Astrocyte of the spinal cord (primary cell): ENCODE data around the gene MTARC2.

Source experiments
- DNase-seq: peaks from one replicate; pipeline ENCODE4 v3.0.0; 2011; ENCODE audit warnings: low read depth, low spot score
- H3K4me3 ChIP-seq: 2 replicates; pipeline ENCODE4 v1.5.1; 2011; ENCODE audit warnings: low read depth, mild to moderate bottlenecking, low read length, moderate library complexity
- CTCF ChIP-seq: IDR thresholded peaks from 2 replicates; pipeline ENCODE4 v1.5.1; 2012; ENCODE audit warnings: low read depth, mild to moderate bottlenecking, low read length, inconsistent platforms
- in situ Hi-C: cut with HindIII; loops from 2 replicates; pipeline ENCODE4 v1.10.0; 2017; ENCODE audit warnings: low sequenced_read_pairs

The MTARC2 gene

GRCh38 chr1:220742520-220742919, 5.6 kb upstream of the MTARC2 start:
- no peak for DNase-seq
- in situ Hi-C loops = no loop called here
- no peak for TF ChIP-seq CTCF
- no peak overlapping the region for H3K4me3 ChIP-seq

GRCh38 chr1:220746851-220747250, 1.3 kb upstream of the MTARC2 start:
- no peak overlapping the region for H3K4me3 ChIP-seq
- in situ Hi-C loops = no loop called here
- no peak for TF ChIP-seq CTCF
- no peak for DNase-seq

GRCh38 chr1:220747437-220748088, 559 bp upstream of the MTARC2 start:
- no peak for DNase-seq
- TF ChIP-seq CTCF = no peak
- in situ Hi-C loops = no loop called here
- H3K4me3 ChIP-seq = peak overlapping the region; percentile 65

GRCh38 chr1:220748936-220749335, 814 bp downstream of the MTARC2 start:
- no peak for DNase-seq
- TF ChIP-seq CTCF = no peak
- in situ Hi-C loops = no loop called here
- peak overlapping the region; percentile 65 for H3K4me3 ChIP-seq

GRCh38 chr1:220750131-220750515, 2.0 kb downstream of the MTARC2 start:
- no peak overlapping the region for H3K4me3 ChIP-seq
- in situ Hi-C loops = no loop called here
- no peak for TF ChIP-seq CTCF
- no peak for DNase-seq

- TF ChIP-seq CTCF = no peak
- in situ Hi-C loops = no loop called here
- no peak overlapping the region for H3K4me3 ChIP-seq
- DNase-seq = no peak
Measured at GRCh38 chr1:220751111-220751510, 3.0 kb downstream of the MTARC2 start.
